PFSK-1 (cell line): ENCODE measurements around the gene BEGAIN.

Experiments
- POLR2AphosphoS5 ChIP-seq: IDR thresholded peaks from 2 replicates; pipeline ENCODE4 v1.6.1; 2012; ENCODE audit warnings: low read depth, mild to moderate bottlenecking, control low read depth, low read length, moderate library complexity
- REST ChIP-seq, 2 experiments: IDR thresholded peaks; 2 replicates each; pipeline versions ENCODE4 v1.6.1 to v1.8.0; 2011 to 2012; ENCODE audit warnings: low read depth in 2 of 2, low read length in 2 of 2, control low read depth in 1 of 2, inconsistent platforms in 1 of 2, mild to moderate bottlenecking in 1 of 2, moderate library complexity in 1 of 2; ENCODE audit not compliant: insufficient read depth in 1 of 2
- SIN3A ChIP-seq: IDR thresholded peaks from 2 replicates; pipeline ENCODE4 v1.6.1; 2012; ENCODE audit warnings: mild to moderate bottlenecking, low read length, moderate library complexity, borderline replicate concordance; ENCODE audit not compliant: insufficient read depth
- TAF1 ChIP-seq: IDR thresholded peaks from 2 replicates; pipeline ENCODE4 v1.6.1; 2012; ENCODE audit warnings: low read length, control low read depth, borderline replicate concordance; ENCODE audit not compliant: insufficient read depth

- no peak for TF ChIP-seq POLR2AphosphoS5
- TF ChIP-seq TAF1: no peak
- TF ChIP-seq REST (IDR thresholded peaks at IDR 0.05; ENCODE audit: insufficient read depth in 1 of 2, low read depth in 2 of 2, low read length in 2 of 2): no peak
- no peak for TF ChIP-seq SIN3A
Measured at GRCh38 chr14:100590726-100591452, 3.7 kb upstream of the BEGAIN start.
